ENCODE results near the gene COPZ1. TPM values are rescaled to one million over a fixed set of nuclear protein-coding genes. Genes with fewer than 3 reads are reported as not detected.
A peak's percentile ranks its signal among the peaks of the same experiment; 100 is the strongest.

Gene COPZ1
- total and polyA plus RNA-seq, 9 of the 15 experiments (the other 6 are each of a cell fraction or from before 2014, with no cell fraction given) = 137 to 487 (median 233) TPM

- 0 out of 2 replicates have a peak, but pooled peaks have one; percentile 28 for TF ChIP-seq ZFP91 (CRISPR knock-in tag; IDR thresholded peaks at IDR 0.05)
- peak; percentile 86; the same call in 1 of the 2 replicates for TF ChIP-seq ERF (CRISPR knock-in tag; IDR thresholded peaks at IDR 0.05)
- peak; percentile 39 for TF ChIP-seq NEUROD1 (IDR thresholded peaks at IDR 0.05; ENCODE audit: borderline replicate concordance, low read depth, low read length, partially characterized antibody)
- peak; percentile 64; the same call in 1 of the 2 replicates for TF ChIP-seq SMARCA4 (IDR thresholded peaks at IDR 0.05)
- TF ChIP-seq, protein P1, sequence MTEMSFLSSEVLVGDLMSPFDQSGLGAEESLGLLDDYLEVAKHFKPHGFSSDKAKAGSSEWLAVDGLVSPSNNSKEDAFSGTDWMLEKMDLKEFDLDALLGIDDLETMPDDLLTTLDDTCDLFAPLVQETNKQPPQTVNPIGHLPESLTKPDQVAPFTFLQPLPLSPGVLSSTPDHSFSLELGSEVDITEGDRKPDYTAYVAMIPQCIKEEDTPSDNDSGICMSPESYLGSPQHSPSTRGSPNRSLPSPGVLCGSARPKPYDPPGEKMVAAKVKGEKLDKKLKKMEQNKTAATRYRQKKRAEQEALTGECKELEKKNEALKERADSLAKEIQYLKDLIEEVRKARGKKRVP (CRISPR knock-in tag; IDR thresholded peaks at IDR 0.05) = peak; percentile 68
- peak; percentile 89; the same call in 1 of the 2 replicates for TF ChIP-seq ZBTB9 (CRISPR knock-in tag; IDR thresholded peaks at IDR 0.05)
- TF ChIP-seq, protein P2, sequence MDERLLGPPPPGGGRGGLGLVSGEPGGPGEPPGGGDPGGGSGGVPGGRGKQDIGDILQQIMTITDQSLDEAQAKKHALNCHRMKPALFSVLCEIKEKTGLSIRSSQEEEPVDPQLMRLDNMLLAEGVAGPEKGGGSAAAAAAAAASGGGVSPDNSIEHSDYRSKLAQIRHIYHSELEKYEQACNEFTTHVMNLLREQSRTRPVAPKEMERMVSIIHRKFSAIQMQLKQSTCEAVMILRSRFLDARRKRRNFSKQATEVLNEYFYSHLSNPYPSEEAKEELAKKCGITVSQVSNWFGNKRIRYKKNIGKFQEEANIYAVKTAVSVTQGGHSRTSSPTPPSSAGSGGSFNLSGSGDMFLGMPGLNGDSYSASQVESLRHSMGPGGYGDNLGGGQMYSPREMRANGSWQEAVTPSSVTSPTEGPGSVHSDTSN (CRISPR knock-in tag; IDR thresholded peaks at IDR 0.05; ENCODE audit: low read depth) = no peak
- TF ChIP-seq, protein P2 (tag; conservative IDR thresholded peaks at IDR 0.05; ENCODE audit: low read depth) = peak; percentile 29; the same call in 1 of the 2 replicates
- TF ChIP-seq JUND (IDR thresholded peaks at IDR 0.05; ENCODE audit: borderline replicate concordance, low read depth, low read length) = peak; percentile 72
- peak; percentile 39; the same call in 2 of the 3 replicates for TF ChIP-seq JUND (tag; IDR thresholded peaks at IDR 0.05; ENCODE audit: borderline replicate concordance, low read depth, low read length)
- TF ChIP-seq COPS2 (conservative IDR thresholded peaks at IDR 0.05) = no peak
- TF ChIP-seq GABPB1 (CRISPR knock-in tag; IDR thresholded peaks at IDR 0.05) = no peak
- TF ChIP-seq, protein P3, sequence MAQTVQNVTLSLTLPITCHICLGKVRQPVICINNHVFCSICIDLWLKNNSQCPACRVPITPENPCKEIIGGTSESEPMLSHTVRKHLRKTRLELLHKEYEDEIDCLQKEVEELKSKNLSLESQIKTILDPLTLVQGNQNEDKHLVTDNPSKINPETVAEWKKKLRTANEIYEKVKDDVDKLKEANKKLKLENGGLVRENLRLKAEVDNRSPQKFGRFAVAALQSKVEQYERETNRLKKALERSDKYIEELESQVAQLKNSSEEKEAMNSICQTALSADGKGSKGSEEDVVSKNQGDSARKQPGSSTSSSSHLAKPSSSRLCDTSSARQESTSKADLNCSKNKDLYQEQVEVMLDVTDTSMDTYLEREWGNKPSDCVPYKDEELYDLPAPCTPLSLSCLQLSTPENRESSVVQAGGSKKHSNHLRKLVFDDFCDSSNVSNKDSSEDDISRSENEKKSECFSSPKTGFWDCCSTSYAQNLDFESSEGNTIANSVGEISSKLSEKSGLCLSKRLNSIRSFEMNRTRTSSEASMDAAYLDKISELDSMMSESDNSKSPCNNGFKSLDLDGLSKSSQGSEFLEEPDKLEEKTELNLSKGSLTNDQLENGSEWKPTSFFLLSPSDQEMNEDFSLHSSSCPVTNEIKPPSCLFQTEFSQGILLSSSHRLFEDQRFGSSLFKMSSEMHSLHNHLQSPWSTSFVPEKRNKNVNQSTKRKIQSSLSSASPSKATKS (CRISPR knock-in tag; IDR thresholded peaks at IDR 0.05) = no peak
- TF ChIP-seq C11orf30 (IDR thresholded peaks at IDR 0.05; ENCODE audit: low read depth) = no peak
- no peak; the same call in 1 of the 2 replicates for TF ChIP-seq KAT7 (CRISPR knock-in tag; IDR thresholded peaks at IDR 0.05; ENCODE audit: borderline replicate concordance)
- peak; percentile 55; the same call in 1 of the 2 replicates for TF ChIP-seq ZNF324 (CRISPR knock-in tag; IDR thresholded peaks at IDR 0.05)
- TF ChIP-seq RFX1 (IDR thresholded peaks at IDR 0.05) = no peak
- no peak for TF ChIP-seq ZNF133 (CRISPR knock-in tag; IDR thresholded peaks at IDR 0.05)
- TF ChIP-seq PCBP1 (IDR thresholded peaks at IDR 0.05; ENCODE audit: low read depth, low read length, poor library complexity, severe bottlenecking) = no peak
Measured at GRCh38 chr12:54294152-54294952, 30.6 kb upstream of the COPZ1 start (continued).
